GM12864 (cell line): ENCODE measurements around the gene PTPRT.

Source experiments
- DNase-seq: peaks from one replicate; pipeline ENCODE4 v3.0.0-alpha.2; 2011; ENCODE audit warnings: low read depth
- H3K4me3 ChIP-seq: 2 replicates; pipeline ENCODE4 v1.5.1; 2011; ENCODE audit warnings: mild to moderate bottlenecking, low read depth, low read length, control low read depth
- TF ChIP-seq, protein P1 (sequence below): IDR thresholded peaks from 2 replicates; pipeline ENCODE4 v1.5.1; 2011; ENCODE audit warnings: low read depth, mild to moderate bottlenecking, moderate library complexity, low read length, control low read depth, inconsistent platforms; ENCODE audit errors: missing control alignments

PTPRT gene

GRCh38 chr20:42098418-42098817, 1091.3 kb downstream of the PTPRT start:
- TF ChIP-seq, protein P1, sequence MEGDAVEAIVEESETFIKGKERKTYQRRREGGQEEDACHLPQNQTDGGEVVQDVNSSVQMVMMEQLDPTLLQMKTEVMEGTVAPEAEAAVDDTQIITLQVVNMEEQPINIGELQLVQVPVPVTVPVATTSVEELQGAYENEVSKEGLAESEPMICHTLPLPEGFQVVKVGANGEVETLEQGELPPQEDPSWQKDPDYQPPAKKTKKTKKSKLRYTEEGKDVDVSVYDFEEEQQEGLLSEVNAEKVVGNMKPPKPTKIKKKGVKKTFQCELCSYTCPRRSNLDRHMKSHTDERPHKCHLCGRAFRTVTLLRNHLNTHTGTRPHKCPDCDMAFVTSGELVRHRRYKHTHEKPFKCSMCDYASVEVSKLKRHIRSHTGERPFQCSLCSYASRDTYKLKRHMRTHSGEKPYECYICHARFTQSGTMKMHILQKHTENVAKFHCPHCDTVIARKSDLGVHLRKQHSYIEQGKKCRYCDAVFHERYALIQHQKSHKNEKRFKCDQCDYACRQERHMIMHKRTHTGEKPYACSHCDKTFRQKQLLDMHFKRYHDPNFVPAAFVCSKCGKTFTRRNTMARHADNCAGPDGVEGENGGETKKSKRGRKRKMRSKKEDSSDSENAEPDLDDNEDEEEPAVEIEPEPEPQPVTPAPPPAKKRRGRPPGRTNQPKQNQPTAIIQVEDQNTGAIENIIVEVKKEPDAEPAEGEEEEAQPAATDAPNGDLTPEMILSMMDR, result no peak

DNA sequence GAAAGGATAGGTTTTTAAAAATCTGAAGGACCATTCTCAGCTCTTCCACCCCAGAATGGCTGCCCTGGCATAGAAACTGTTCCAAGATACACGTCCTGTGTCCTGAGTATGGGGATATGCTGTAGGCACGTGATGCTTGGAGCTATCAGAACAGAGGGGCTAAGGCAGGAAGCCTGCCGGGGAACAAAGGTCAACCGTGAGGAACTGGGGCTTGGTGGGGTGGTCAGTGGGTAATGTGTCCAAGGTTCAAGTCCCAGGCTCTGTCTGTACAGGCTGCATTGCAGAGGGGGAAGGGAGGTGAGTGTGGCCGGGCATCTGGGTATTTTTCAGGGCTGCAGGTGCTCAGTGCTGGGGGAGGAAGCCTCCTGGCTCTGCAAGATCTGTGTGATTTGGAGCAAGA, 1092.0 kb downstream of the PTPRT start:
- DNase-seq, result no peak
- no peak overlapping the region for H3K4me3 ChIP-seq
- TF ChIP-seq, protein P1, result no peak

More at GRCh38 chr20:42098418-42098817, 1091.3 kb downstream of the PTPRT start:
- DNase-seq, result no peak
- H3K4me3 ChIP-seq, result no peak overlapping the region

GRCh38 chr20:42095221-42095620, 1094.5 kb downstream of the PTPRT start:
- DNase-seq, result no peak
- TF ChIP-seq, protein P1, result no peak
- no peak overlapping the region for H3K4me3 ChIP-seq

GRCh38 chr20:42093542-42094440, 1095.9 kb downstream of the PTPRT start:
- DNase-seq, result no peak
- TF ChIP-seq, protein P1, result no peak
- no peak overlapping the region for H3K4me3 ChIP-seq

DNA sequence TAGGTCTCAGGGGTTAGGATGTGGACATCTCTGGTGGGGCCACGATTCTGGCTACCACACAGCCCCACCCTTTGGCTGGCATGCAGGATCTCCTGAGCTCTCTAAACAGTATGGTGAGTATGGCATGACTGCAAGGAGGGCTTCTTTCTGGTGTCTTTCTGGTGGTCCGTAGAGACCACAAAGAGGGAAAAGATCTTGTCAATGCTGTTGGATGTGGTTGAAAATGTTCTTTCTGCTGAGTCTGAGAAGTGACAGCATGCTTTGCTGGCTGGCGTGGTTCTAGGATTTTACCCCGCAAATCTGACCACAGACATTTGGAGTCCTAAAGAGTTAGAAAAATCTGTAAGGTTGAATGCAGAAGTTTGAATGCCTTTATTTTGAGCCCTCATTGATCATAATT, 1096.7 kb downstream of the PTPRT start:
- TF ChIP-seq, protein P1, result no peak
- no peak for DNase-seq
- H3K4me3 ChIP-seq, result no peak overlapping the region

DNA sequence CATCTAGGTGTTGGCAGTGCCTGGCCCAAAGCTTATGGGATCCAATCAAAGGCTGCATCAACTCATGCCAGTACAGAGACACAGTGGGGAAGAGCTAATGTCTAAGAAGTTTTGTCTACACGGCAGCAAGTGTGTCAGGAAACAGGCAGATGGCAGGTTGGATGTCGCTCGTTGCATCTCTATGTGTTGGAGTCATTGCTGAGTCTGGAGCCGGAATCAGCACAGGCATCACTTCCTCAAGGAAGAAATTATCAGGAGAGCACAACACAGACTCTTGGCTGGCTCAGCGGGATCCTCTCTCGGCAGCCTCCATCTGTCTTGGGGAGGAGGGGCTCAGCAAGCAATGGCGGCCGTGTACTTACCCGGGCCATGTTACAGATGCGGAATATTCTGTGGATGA, 1104.3 kb downstream of the PTPRT start:
- TF ChIP-seq, protein P1, result no peak
- H3K4me3 ChIP-seq, result no peak overlapping the region
- DNase-seq, result no peak

- TF ChIP-seq, protein P1, result no peak
- no peak overlapping the region for H3K4me3 ChIP-seq
- DNase-seq, result no peak
Measured at GRCh38 chr20:42083280-42083679, 1106.4 kb downstream of the PTPRT start.
